ENCODE results near the gene SMCO2. TPM values are rescaled to one million over a fixed set of nuclear protein-coding genes. Genes with fewer than 3 reads are reported as not detected.

SMCO2 gene
- total and polyA plus RNA-seq, 2 of the 4 experiments (the other 2 are of a cell fraction): 0.19 TPM; not detected in 1

- Histone ChIP-seq H4K91ac (ENCODE audit: insufficient read depth, low read depth, low read length) (no peak overlapping the region; the same call in 1 of the 2 replicates), H3K79me1 (ENCODE audit: low read depth in 1 of 2, low read length in 2 of 2) (peaks cover 5 to 57% of the 10 kb centered on the region in 2 experiments; a peak in 3 of 4 replicates), H2AK5ac (ENCODE audit: low read depth, low read length) (no peak overlapping the region; the same call in 1 of the 2 replicates), H2BK5ac (ENCODE audit: low read depth, low read length, poor library complexity, severe bottlenecking) (peak overlapping the region; percentile 90), H4K8ac (ENCODE audit: low read depth in 2 of 2, low read length in 2 of 2) (peak overlapping the region in 1 of 2 experiments; percentile 8; a peak in 2 of 4 replicates), H2AFZ (replicated peaks; ENCODE audit: low read length, poor library complexity) (peak overlapping the region; percentile 50), H4K20me1 (ENCODE audit: insufficient read depth, low read length) (peaks cover 7% of the 10 kb centered on the region; the same call in 1 of the 2 replicates), H3K4ac (ENCODE audit: low read depth, low read length) (peak overlapping the region; percentile 44), H2BK120ac (ENCODE audit: low read depth, low read length) (peak overlapping the region; percentile 7; the same call in 1 of the 2 replicates), H3K27me3 (ENCODE audit: control insufficient read depth, insufficient read depth, low read length) (no peaks in the 10 kb centered on the region), H3K14ac (replicated peaks; ENCODE audit: low read depth, low read length) (peak overlapping the region; percentile 28), H2BK15ac (ENCODE audit: low read depth, low read length) (peak overlapping the region; percentile 61; the same call in 2 of the 3 replicates), H3K4me3 (ENCODE audit: insufficient read depth, low read depth, low read length) (peak overlapping the region; percentile 84), H3K9ac (ENCODE audit: low read depth, low read length) (peak overlapping the region; percentile 92), H3K36me3 (ENCODE audit: control insufficient read depth, insufficient read depth, low read length) (no peaks in the 10 kb centered on the region), H3K56ac (ENCODE audit: extremely low read depth, insufficient read depth, low read length) (peak overlapping the region; percentile 68; the same call in 1 of the 2 replicates), H3K4me1 (ENCODE audit: control insufficient read depth, insufficient read depth, low read length) (peaks cover 10% of the 10 kb centered on the region), H3K9me3 (ENCODE audit: control insufficient read depth, insufficient read depth, low read length) (no peaks in the 10 kb centered on the region), H3K4me2 (ENCODE audit: low read depth, low read length) (peak overlapping the region; percentile 99), H3K18ac (ENCODE audit: low read depth, low read length) (peak overlapping the region; percentile 45; the same call in 1 of the 2 replicates), H3K23ac (ENCODE audit: low read depth, low read length) (peak overlapping the region; percentile 41; the same call in 1 of the 2 replicates), H2AK9ac (replicated peaks; ENCODE audit: low read depth, low read length, poor library complexity) (peak overlapping the region; percentile 68), H4K5ac (ENCODE audit: low read depth, low read length) (peak overlapping the region; percentile 54; the same call in 1 of the 2 replicates), H2BK20ac (ENCODE audit: low read depth, low read length) (no peak overlapping the region), H3K9me1 (ENCODE audit: insufficient read depth, low read length) (peaks cover 6% of the 10 kb centered on the region), H3K27ac (ENCODE audit: insufficient read depth, low read length) (peak overlapping the region; percentile 75)
- dilution Hi-C loops (cut with HindIII; ENCODE audit: low sequenced_read_pairs, unreplicated experiment) (no loop called here), intact Hi-C loops (cut with micrococcal nuclease) (loop anchor here (1.0 to 5.0 kb wide), 4 partner anchors 18 to 183 kb away; no protein-coding TSS in a partner anchor), in situ Hi-C loops (cut with MboI; ENCODE audit: low sequenced_read_pairs) (no loop called here)
- ChIA-PET POLR2A (ENCODE audit: unreplicated experiment) (no interaction called here), CTCF (interaction anchor here (1.2 to 1.8 kb wide), 2 partner anchors 31 to 90 kb away, joined by 3 to 9 read pairs; no protein-coding TSS in a partner anchor)
- peak; percentile 81 for DNase-seq
- no TSS peak for BruUV-seq (replicated peaks)
- ATAC-seq (ENCODE audit: low read depth): no peak
- WGBS, 2 experiments (ENCODE audit: extremely low coverage in 2 of 2, insufficient read length in 1 of 2): 0% methylated on average over 3 of the region's 16 CpGs; no CpG with 5 or more reads in 1 of the 2 experiments
- TF ChIP-seq FOS (IDR thresholded peaks at IDR 0.05; ENCODE audit: low read depth, low read length): no peak
- TF ChIP-seq BHLHE40 (IDR thresholded peaks at IDR 0.05; ENCODE audit: low read depth, low read length): no peak
- 0 out of 2 replicates have a peak, but pooled peaks have one; percentile 14 for TF ChIP-seq CTCF (conservative IDR thresholded peaks at IDR 0.05; ENCODE audit: low read depth, low read length)
Observed at GRCh38 chr12:27524839-27525753, 78.6 kb downstream of the SMCO2 start.
